GM23248 (cell line): ENCODE measurements around the gene CACHD1. TPM values are rescaled to one million over a fixed set of nuclear protein-coding genes. Genes with fewer than 3 reads are reported as not detected.

ENCODE experiments used
- DNase-seq: peaks from one replicate; pipeline ENCODE4 v3.0.0-alpha.2; 2015
- H2AFZ ChIP-seq: fragments of 200-600 bp; sonication (generic); 2 replicates; pipeline ENCODE4 v1.6.1; 2016; ENCODE audit warnings: antibody characterized with exemption
- H3F3A ChIP-seq: fragments of 200-600 bp; sonication (generic); 2 replicates; pipeline ENCODE4 v1.6.1; 2016; ENCODE audit warnings: mild to moderate bottlenecking, antibody characterized with exemption, mixed run types; ENCODE audit not compliant: insufficient read depth
- H3K27ac ChIP-seq: fragments of 200-600 bp; sonication (generic); 2 replicates; pipeline ENCODE4 v1.5.1; 2016; ENCODE audit warnings: mild to moderate bottlenecking
- H3K27me3 ChIP-seq: fragments of 200-600 bp; sonication (generic); replicated peaks from 2 replicates; pipeline ENCODE4 v1.6.1; 2016; ENCODE audit warnings: mild to moderate bottlenecking; ENCODE audit not compliant: insufficient read depth
- H3K36me3 ChIP-seq: fragments of 200-600 bp; sonication (generic); 2 replicates; pipeline ENCODE4 v1.6.1; 2016; ENCODE audit warnings: low read depth, mild to moderate bottlenecking
- H3K4me1 ChIP-seq: fragments of 200-600 bp; sonication (generic); 2 replicates; pipeline ENCODE4 v1.6.1; 2016; ENCODE audit warnings: mild to moderate bottlenecking; ENCODE audit not compliant: insufficient read depth
- H3K4me2 ChIP-seq: fragments of 200-600 bp; sonication (generic); one replicate; pipeline ENCODE4 v1.6.1; 2016; ENCODE audit warnings: mild to moderate bottlenecking; ENCODE audit not compliant: unreplicated experiment
- H3K4me3 ChIP-seq: fragments of 200-600 bp; sonication (generic); 2 replicates; pipeline ENCODE4 v1.5.1; 2016; ENCODE audit warnings: mild to moderate bottlenecking
- H3K79me2 ChIP-seq: fragments of 200-600 bp; sonication (generic); 2 replicates; pipeline ENCODE4 v1.6.1; 2016; ENCODE audit warnings: mild to moderate bottlenecking; ENCODE audit not compliant: insufficient read depth
- H3K9ac ChIP-seq: fragments of 200-600 bp; sonication (generic); 2 replicates; pipeline ENCODE4 v1.6.1; 2016; ENCODE audit warnings: mild to moderate bottlenecking
- H3K9me2 ChIP-seq: fragments of 200-600 bp; sonication (generic); 2 replicates; pipeline ENCODE4 v1.6.1; 2016; ENCODE audit warnings: mixed run types, mild to moderate bottlenecking, moderate library complexity; ENCODE audit not compliant: insufficient read depth
- H3K9me3 ChIP-seq: fragments of 200-600 bp; sonication (generic); one replicate; pipeline ENCODE4 v1.6.1; 2017; ENCODE audit warnings: low read depth
- H4K20me1 ChIP-seq: fragments of 200-600 bp; sonication (generic); 2 replicates; pipeline ENCODE4 v1.6.0; 2016; ENCODE audit not compliant: insufficient read depth
- EZH2 ChIP-seq: fragments of 200-600 bp; sonication (generic); IDR thresholded peaks from 2 replicates; pipeline ENCODE4 v1.6.1; 2018; ENCODE audit warnings: antibody characterized with exemption, mild to moderate bottlenecking; ENCODE audit not compliant: insufficient read depth, poor library complexity, severe bottlenecking
- EZH2phosphoT487 ChIP-seq: fragments of 200-600 bp; sonication (generic); IDR thresholded peaks from 2 replicates; pipeline ENCODE4 v1.6.1; 2018; ENCODE audit warnings: antibody characterized with exemption, moderate library complexity, mild to moderate bottlenecking, low read depth; ENCODE audit not compliant: insufficient read depth
- WGBS, 2 experiments: methylation state at CpG; one replicate each; pipeline ENCODE4 v1.1.6; 2015 to 2017; ENCODE audit warnings: low lambda C conversion rate in 2 of 2, low coverage in 1 of 2; ENCODE audit errors: missing lambda C conversion rate in 2 of 2; 5-methylcytosine and 5-hydroxymethylcytosine counted together
- in situ Hi-C: fragments of 300-500 bp; cut with MboI; formaldehyde crosslinking; loops from 2 replicates; pipeline ENCODE4 v1.15.0; 2020
- polyA plus RNA-seq: library from polyadenylated mRNA; unstranded; fragments of >200 nt; fragmentation: Nextera tagmentation; extraction: Ambion mirVana; gene quantifications from 2 replicates; pipeline ENCODE4 v1.2.1, GENCODE V29; 2016
- total RNA-seq: library from RNA; depleted of rRNA; stranded (reverse); fragments of >200 nt; shearing (Covaris generic); gene quantifications from 2 replicates; pipeline ENCODE4 v1.2.3, GENCODE V29; 2014

CACHD1 gene
- total and polyA plus RNA-seq, 2 experiments from 2014 or later = 1.9 to 9.3 TPM

GRCh38 chr1:64524614-64525013, 54.7 kb downstream of the CACHD1 start:
- WGBS, 2 experiments = 65 to 71% methylated on average over 2 of the region's 2 CpGs
- Histone ChIP-seq H3K4me1 (peaks cover 29% of the 10 kb centered on the region), H3K27me3 (no peaks in the 10 kb centered on the region), H3K9ac (no peak overlapping the region), H3K27ac (no peak overlapping the region), H3K9me3 (no peaks in the 10 kb centered on the region), H4K20me1 (no peaks in the 10 kb centered on the region), H2AFZ (no peak overlapping the region), H3K4me3 (no peak overlapping the region), H3K79me2 (no peaks in the 10 kb centered on the region), H3K9me2 (no peaks in the 10 kb centered on the region; the same call in 1 of the 2 replicates), H3K4me2 (no peak overlapping the region), H3F3A (0 out of 2 replicates have a peak, but pooled peaks cover 10% of the 10 kb centered on the region), H3K36me3 (no peaks in the 10 kb centered on the region)
- no peak for DNase-seq
- TF ChIP-seq EZH2phosphoT487 (no peak), EZH2 (no peak)
- in situ Hi-C loops = no loop called here

GRCh38 chr1:64525116-64525686, 55.3 kb downstream of the CACHD1 start:
- Histone ChIP-seq H3F3A (0 out of 2 replicates have a peak, but pooled peaks cover 5% of the 10 kb centered on the region), H3K9ac (no peak overlapping the region), H3K36me3 (no peaks in the 10 kb centered on the region), H3K4me3 (no peak overlapping the region), H3K4me1 (peaks cover 23% of the 10 kb centered on the region), H4K20me1 (no peaks in the 10 kb centered on the region), H3K27ac (no peak overlapping the region), H3K27me3 (no peaks in the 10 kb centered on the region), H3K4me2 (peak overlapping the region; percentile 34), H2AFZ (no peak overlapping the region), H3K9me3 (no peaks in the 10 kb centered on the region), H3K9me2 (no peaks in the 10 kb centered on the region; the same call in 1 of the 2 replicates), H3K79me2 (no peaks in the 10 kb centered on the region)
- DNase-seq = no peak
- no peak for TF ChIP-seq EZH2phosphoT487
- no peak for TF ChIP-seq EZH2
- 28 to 30% methylated on average over 3 of the region's 3 CpGs for WGBS, 2 experiments
- in situ Hi-C loops = no loop called here

GRCh38 chr1:64526312-64526711, 56.4 kb downstream of the CACHD1 start:
- Histone ChIP-seq H2AFZ (peak overlapping the region; percentile 46; the same call in 1 of the 2 replicates), H3K27ac (no peak overlapping the region), H3K9me3 (no peaks in the 10 kb centered on the region), H3K4me3 (no peak overlapping the region), H3K27me3 (no peaks in the 10 kb centered on the region), H3K4me1 (peaks cover 22% of the 10 kb centered on the region), H3K4me2 (peak overlapping the region; percentile 34), H3F3A (0 out of 2 replicates have a peak, but pooled peaks cover 5% of the 10 kb centered on the region), H3K79me2 (no peaks in the 10 kb centered on the region), H3K36me3 (no peaks in the 10 kb centered on the region), H3K9ac (no peak overlapping the region), H4K20me1 (no peaks in the 10 kb centered on the region), H3K9me2 (no peaks in the 10 kb centered on the region; the same call in 1 of the 2 replicates)
- no peak for TF ChIP-seq EZH2phosphoT487
- no peak for TF ChIP-seq EZH2
- WGBS, 2 experiments = 21 to 36% methylated on average over 3 of the region's 3 CpGs
- in situ Hi-C loops = no loop called here
- DNase-seq = no peak

- Histone ChIP-seq H3K27me3 (no peaks in the 10 kb centered on the region), H3K27ac (no peak overlapping the region), H3K9me2 (no peaks in the 10 kb centered on the region; the same call in 1 of the 2 replicates), H3K4me1 (peaks cover 22% of the 10 kb centered on the region), H4K20me1 (no peaks in the 10 kb centered on the region), H3K4me3 (no peak overlapping the region), H3K9ac (no peak overlapping the region), H3K79me2 (no peaks in the 10 kb centered on the region), H3K9me3 (no peaks in the 10 kb centered on the region), H3F3A (0 out of 2 replicates have a peak, but pooled peaks cover 5% of the 10 kb centered on the region), H3K36me3 (no peaks in the 10 kb centered on the region), H2AFZ (no peak overlapping the region), H3K4me2 (no peak overlapping the region)
- in situ Hi-C loops = no loop called here
- WGBS, 2 experiments = 89 to 91% methylated on average over 10 of the region's 10 CpGs
- no peak for DNase-seq
- TF ChIP-seq EZH2 (no peak), EZH2phosphoT487 (no peak)
Observed at GRCh38 chr1:64527165-64527564, 57.2 kb downstream of the CACHD1 start.

GRCh38 chr1:64527786-64528185, 57.9 kb downstream of the CACHD1 start:
- H3K9ac ChIP-seq = no peak overlapping the region
- H4K20me1 ChIP-seq = no peaks in the 10 kb centered on the region
- no peak for DNase-seq
- in situ Hi-C loops = no loop called here
- 0 out of 2 replicates have a peak, but pooled peaks cover 5% of the 10 kb centered on the region for H3F3A ChIP-seq
- H3K4me3 ChIP-seq = no peak overlapping the region
- H3K4me2 ChIP-seq = no peak overlapping the region
- no peaks in the 10 kb centered on the region for H3K9me3 ChIP-seq
- H2AFZ ChIP-seq = no peak overlapping the region
- no peaks in the 10 kb centered on the region for H3K27me3 ChIP-seq
- H3K36me3 ChIP-seq = no peaks in the 10 kb centered on the region
- H3K4me1 ChIP-seq = peaks cover 22% of the 10 kb centered on the region
- TF ChIP-seq EZH2phosphoT487 = no peak
- no peak for TF ChIP-seq EZH2
- H3K9me2 ChIP-seq = no peaks in the 10 kb centered on the region; the same call in 1 of the 2 replicates
- no peak overlapping the region for H3K27ac ChIP-seq
- no peaks in the 10 kb centered on the region for H3K79me2 ChIP-seq
